ENCODE results near the gene GPR65.
"Not testable (repeated sequence)": the region's sequence is repeated elsewhere in the genome, so short reads cannot be mapped to it uniquely, and the experiment has no call there.

GPR65 gene

GRCh38 chr14:88012495-88012894, 7.6 kb downstream of the GPR65 start:
- Histone ChIP-seq H3K9me3 (ENCODE audit: control insufficient read depth, low read length) (no peaks in the 10 kb centered on the region), H3K36me3 (ENCODE audit: control insufficient read depth, insufficient read depth, low read length) (peaks cover 10% of the 10 kb centered on the region), H3K27ac (ENCODE audit: insufficient read depth, low read length, poor library complexity, severe bottlenecking) (no peak overlapping the region), H3K4me1 (ENCODE audit: control insufficient read depth, insufficient read depth, low read length, poor library complexity, severe bottlenecking) (peaks cover 24% of the 10 kb centered on the region), H3K4me3 (ENCODE audit: insufficient read depth, low read depth, low read length, poor library complexity, severe bottlenecking) (no peak overlapping the region), H3K27me3 (replicated peaks; ENCODE audit: control insufficient read depth, insufficient read depth, low read length, poor library complexity, severe bottlenecking) (no peaks in the 10 kb centered on the region)
- no peak for DNase-seq

GRCh38 chr14:88013750-88014349, 8.9 kb downstream of the GPR65 start:
- no peak overlapping the region for H3K4me3 ChIP-seq (ENCODE audit: insufficient read depth, low read depth, low read length, poor library complexity, severe bottlenecking)
- no peak overlapping the region for H3K27ac ChIP-seq (ENCODE audit: insufficient read depth, low read length, poor library complexity, severe bottlenecking)
- H3K9me3 ChIP-seq (ENCODE audit: control insufficient read depth, low read length), result no peaks in the 10 kb centered on the region
- DNase-seq, result peak; percentile 11 to 34 (median 31)
- H3K27me3 ChIP-seq (replicated peaks; ENCODE audit: control insufficient read depth, insufficient read depth, low read length, poor library complexity, severe bottlenecking), result no peaks in the 10 kb centered on the region
- H3K4me1 ChIP-seq (ENCODE audit: control insufficient read depth, insufficient read depth, low read length, poor library complexity, severe bottlenecking), result peaks cover 12% of the 10 kb centered on the region
- peaks cover 14% of the 10 kb centered on the region for H3K36me3 ChIP-seq (ENCODE audit: control insufficient read depth, insufficient read depth, low read length)

GRCh38 chr14:88016768-88017167, 11.8 kb downstream of the GPR65 start:
- H3K27me3 ChIP-seq (replicated peaks; ENCODE audit: control insufficient read depth, insufficient read depth, low read length, poor library complexity, severe bottlenecking), result no peaks in the 10 kb centered on the region
- no peak for DNase-seq
- no peak overlapping the region for H3K4me3 ChIP-seq (ENCODE audit: insufficient read depth, low read depth, low read length, poor library complexity, severe bottlenecking)
- H3K36me3 ChIP-seq (ENCODE audit: control insufficient read depth, insufficient read depth, low read length), result peaks cover 9% of the 10 kb centered on the region
- H3K9me3 ChIP-seq (ENCODE audit: control insufficient read depth, low read length), result no peaks in the 10 kb centered on the region
- no peak overlapping the region for H3K27ac ChIP-seq (ENCODE audit: insufficient read depth, low read length, poor library complexity, severe bottlenecking)
- peaks cover under 1% of the 10 kb centered on the region for H3K4me1 ChIP-seq (ENCODE audit: control insufficient read depth, insufficient read depth, low read length, poor library complexity, severe bottlenecking)

- no peak overlapping the region for H3K27ac ChIP-seq (ENCODE audit: insufficient read depth, low read length, poor library complexity, severe bottlenecking)
- H3K27me3 ChIP-seq (replicated peaks; ENCODE audit: control insufficient read depth, insufficient read depth, low read length, poor library complexity, severe bottlenecking), result no peaks in the 10 kb centered on the region
- no peaks in the 10 kb centered on the region for H3K4me1 ChIP-seq (ENCODE audit: control insufficient read depth, insufficient read depth, low read length, poor library complexity, severe bottlenecking)
- DNase-seq, result no peak
- H3K9me3 ChIP-seq (ENCODE audit: control insufficient read depth, low read length), result no peaks in the 10 kb centered on the region
- peaks cover 9% of the 10 kb centered on the region for H3K36me3 ChIP-seq (ENCODE audit: control insufficient read depth, insufficient read depth, low read length)
- H3K4me3 ChIP-seq (ENCODE audit: insufficient read depth, low read depth, low read length, poor library complexity, severe bottlenecking), result no peak overlapping the region
Measured at GRCh38 chr14:88017535-88017934, 12.6 kb downstream of the GPR65 start.

GRCh38 chr14:88023658-88024187, 18.8 kb downstream of the GPR65 start:
- H3K27ac ChIP-seq (ENCODE audit: insufficient read depth, low read length, poor library complexity, severe bottlenecking), result no peak overlapping the region
- peaks cover 36% of the 10 kb centered on the region for H3K4me1 ChIP-seq (ENCODE audit: control insufficient read depth, insufficient read depth, low read length, poor library complexity, severe bottlenecking)
- H3K4me3 ChIP-seq (ENCODE audit: insufficient read depth, low read depth, low read length, poor library complexity, severe bottlenecking), result no peak overlapping the region
- no peaks in the 10 kb centered on the region for H3K36me3 ChIP-seq (ENCODE audit: control insufficient read depth, insufficient read depth, low read length)
- H3K27me3 ChIP-seq (replicated peaks; ENCODE audit: control insufficient read depth, insufficient read depth, low read length, poor library complexity, severe bottlenecking), result no peaks in the 10 kb centered on the region
- no peak for DNase-seq
- no peaks in the 10 kb centered on the region for H3K9me3 ChIP-seq (ENCODE audit: control insufficient read depth, low read length)

- not testable (repeated sequence) for H3K4me3 ChIP-seq (ENCODE audit: insufficient read depth, low read depth, low read length, poor library complexity, severe bottlenecking); H3K9me3 ChIP-seq (ENCODE audit: control insufficient read depth, low read length)
- peaks cover 36% of the 10 kb centered on the region for H3K4me1 ChIP-seq (ENCODE audit: control insufficient read depth, insufficient read depth, low read length, poor library complexity, severe bottlenecking)
Measured at GRCh38 chr14:88024252-88025086, 19.5 kb downstream of the GPR65 start.

GRCh38 chr14:88025313-88025712, 20.4 kb downstream of the GPR65 start:
- H3K27me3 ChIP-seq (replicated peaks; ENCODE audit: control insufficient read depth, insufficient read depth, low read length, poor library complexity, severe bottlenecking), result no peaks in the 10 kb centered on the region
- DNase-seq, result no peak
- no peaks in the 10 kb centered on the region for H3K9me3 ChIP-seq (ENCODE audit: control insufficient read depth, low read length)
- no peaks in the 10 kb centered on the region for H3K36me3 ChIP-seq (ENCODE audit: control insufficient read depth, insufficient read depth, low read length)
- H3K4me3 ChIP-seq (ENCODE audit: insufficient read depth, low read depth, low read length, poor library complexity, severe bottlenecking), result no peak overlapping the region
- no peak overlapping the region for H3K27ac ChIP-seq (ENCODE audit: insufficient read depth, low read length, poor library complexity, severe bottlenecking)
- peaks cover 36% of the 10 kb centered on the region for H3K4me1 ChIP-seq (ENCODE audit: control insufficient read depth, insufficient read depth, low read length, poor library complexity, severe bottlenecking)

More at GRCh38 chr14:88024252-88025086, 19.5 kb downstream of the GPR65 start:
- not testable (repeated sequence) for H3K27me3 ChIP-seq (replicated peaks; ENCODE audit: control insufficient read depth, insufficient read depth, low read length, poor library complexity, severe bottlenecking); H3K36me3 ChIP-seq (ENCODE audit: control insufficient read depth, insufficient read depth, low read length); DNase-seq; H3K27ac ChIP-seq (ENCODE audit: insufficient read depth, low read length, poor library complexity, severe bottlenecking)

- H3K9me3 ChIP-seq (ENCODE audit: control insufficient read depth, low read length), result no peaks in the 10 kb centered on the region
- H3K4me1 ChIP-seq (ENCODE audit: control insufficient read depth, insufficient read depth, low read length, poor library complexity, severe bottlenecking), result peaks cover 36% of the 10 kb centered on the region
- no peak for DNase-seq
- no peak overlapping the region for H3K4me3 ChIP-seq (ENCODE audit: insufficient read depth, low read depth, low read length, poor library complexity, severe bottlenecking)
- H3K36me3 ChIP-seq (ENCODE audit: control insufficient read depth, insufficient read depth, low read length), result no peaks in the 10 kb centered on the region
- H3K27ac ChIP-seq (ENCODE audit: insufficient read depth, low read length, poor library complexity, severe bottlenecking), result no peak overlapping the region
- H3K27me3 ChIP-seq (replicated peaks; ENCODE audit: control insufficient read depth, insufficient read depth, low read length, poor library complexity, severe bottlenecking), result no peaks in the 10 kb centered on the region
Measured at GRCh38 chr14:88026890-88027289, 22.0 kb downstream of the GPR65 start.

- no peak for DNase-seq
- Histone ChIP-seq H3K4me1 (ENCODE audit: control insufficient read depth, insufficient read depth, low read length, poor library complexity, severe bottlenecking) (peaks cover 24% of the 10 kb centered on the region), H3K27ac (ENCODE audit: insufficient read depth, low read length, poor library complexity, severe bottlenecking) (no peak overlapping the region), H3K27me3 (replicated peaks; ENCODE audit: control insufficient read depth, insufficient read depth, low read length, poor library complexity, severe bottlenecking) (no peaks in the 10 kb centered on the region), H3K9me3 (ENCODE audit: control insufficient read depth, low read length) (no peaks in the 10 kb centered on the region), H3K36me3 (ENCODE audit: control insufficient read depth, insufficient read depth, low read length) (no peaks in the 10 kb centered on the region), H3K4me3 (ENCODE audit: insufficient read depth, low read depth, low read length, poor library complexity, severe bottlenecking) (no peak overlapping the region)
Measured at GRCh38 chr14:88029500-88029899, 24.6 kb downstream of the GPR65 start.

GRCh38 chr14:88030079-88030478, 25.1 kb downstream of the GPR65 start:
- no peaks in the 10 kb centered on the region for H3K27me3 ChIP-seq (replicated peaks; ENCODE audit: control insufficient read depth, insufficient read depth, low read length, poor library complexity, severe bottlenecking)
- no peaks in the 10 kb centered on the region for H3K36me3 ChIP-seq (ENCODE audit: control insufficient read depth, insufficient read depth, low read length)
- no peaks in the 10 kb centered on the region for H3K9me3 ChIP-seq (ENCODE audit: control insufficient read depth, low read length)
- no peak overlapping the region for H3K27ac ChIP-seq (ENCODE audit: insufficient read depth, low read length, poor library complexity, severe bottlenecking)
- H3K4me1 ChIP-seq (ENCODE audit: control insufficient read depth, insufficient read depth, low read length, poor library complexity, severe bottlenecking), result peaks cover 24% of the 10 kb centered on the region
- no peak overlapping the region for H3K4me3 ChIP-seq (ENCODE audit: insufficient read depth, low read depth, low read length, poor library complexity, severe bottlenecking)
- DNase-seq, result no peak

All from effector memory CD4-positive, alpha-beta T cell (primary cell).